K562 (cell line): ENCODE results near the gene FOS. TPM values are rescaled to one million over a fixed set of nuclear protein-coding genes. Genes with fewer than 3 reads are reported as not detected.

ENCODE experiments used
- ATAC-seq: fragments of 200-7000 bp; cut with Tn5 transposase; 3 replicates; pipeline ENCODE4 v1.9.1; 2020; ENCODE audit warnings: moderate library complexity
- BruUV-seq: library from RNA; stranded (reverse); fragments of 400-500 nt; replicated peaks from 2 replicates; lab custom pipeline; 2021; lab: Mats Ljungman, UMichigan
- CTCF ChIA-PET: fragments of 300-600 bp; formaldehyde crosslinking; extraction: SDS; loops from one replicate; lab custom pipeline; 2021; ENCODE audit warnings: low intra/inter-chr PET ratio; lab: Yijun Ruan, JAX
- POLR2A ChIA-PET: fragments of 300-600, 350-650 bp; sonication (Branson Sonifier 250); formaldehyde crosslinking; extraction: SDS; loops from one replicate; lab custom pipeline; 2021; ENCODE audit warnings: antibody characterized with exemption, inconsistent platforms; lab: Yijun Ruan, JAX
- DNase-seq, 4 experiments: peaks; one replicate each; pipeline versions ENCODE4 v3.0.0 to v3.0.0-alpha.2; 2011 to 2018; ENCODE audit warnings: low spot score in 3 of 4, mixed read lengths in 3 of 4; ENCODE audit errors: extremely low read depth in 1 of 4
- FAIRE-seq: peaks from 2 replicates; lab custom pipeline; 2011; peaks lifted over from hg19 to GRCh38; lab: Jason Lieb, UNC
- H2AFZ ChIP-seq: 2 replicates; pipeline ENCODE4 v1.6.0; 2011; ENCODE audit warnings: low read depth, low read length, control low read depth, inconsistent platforms
- H3K27ac ChIP-seq: fragments of 200-600 bp; 3 replicates; pipeline ENCODE4 v1.8.0; 2011; ENCODE audit warnings: low read depth, mild to moderate bottlenecking, control low read depth, inconsistent platforms, low read length, moderate library complexity, mixed read lengths; ENCODE audit errors: extremely low read depth
- H3K27me3 ChIP-seq, 2 experiments: fragments of 300-600 bp in 1 of 2; 2 replicates in 1 of 2; 3 replicates in 1 of 2; pipeline versions ENCODE4 v1.6.0 to v1.8.0; 2011; ENCODE audit warnings: inconsistent platforms in 2 of 2, low read length in 2 of 2, mild to moderate bottlenecking in 1 of 2, mixed read lengths in 1 of 2, moderate library complexity in 1 of 2; ENCODE audit not compliant: control insufficient read depth in 2 of 2, insufficient read depth in 2 of 2
- H3K36me3 ChIP-seq: fragments of 300-600 bp; 3 replicates; pipeline ENCODE4 v1.8.0; 2011; ENCODE audit warnings: mild to moderate bottlenecking, low read length, inconsistent platforms; ENCODE audit not compliant: control insufficient read depth, insufficient read depth
- H3K4me1 ChIP-seq, 2 experiments: fragments of 200-600 bp in 1 of 2; replicated peaks in 1 of 2; 2 replicates in 1 of 2; 3 replicates in 1 of 2; pipeline versions ENCODE4 v1.5.1 to v1.8.0; 2011; ENCODE audit warnings: inconsistent platforms in 2 of 2, low read length in 2 of 2, mild to moderate bottlenecking in 1 of 2, mixed read lengths in 1 of 2, moderate library complexity in 1 of 2; ENCODE audit not compliant: control insufficient read depth in 2 of 2, insufficient read depth in 2 of 2
- H3K4me2 ChIP-seq: 2 replicates; pipeline ENCODE4 v1.6.1; 2011; ENCODE audit warnings: low read length, control low read depth, inconsistent platforms, mixed read lengths; ENCODE audit not compliant: insufficient read depth
- H3K4me3 ChIP-seq: fragments of 200-600 bp; sonication (generic), shearing (Covaris generic); 2 replicates; pipeline ENCODE4 v1.5.1; 2016; ENCODE audit warnings: control low read depth, inconsistent platforms
- H3K79me2 ChIP-seq: fragments of 200-600 bp; 3 replicates; pipeline ENCODE4 v1.8.0; 2011; ENCODE audit warnings: low read length, inconsistent platforms; ENCODE audit not compliant: control insufficient read depth, insufficient read depth
- H3K9ac ChIP-seq, 2 experiments: 2 replicates each; pipeline versions ENCODE4 v1.6.0 to v1.6.1; 2011; ENCODE audit warnings: low read depth in 2 of 2, low read length in 2 of 2, control low read depth in 1 of 2, inconsistent platforms in 1 of 2, mild to moderate bottlenecking in 1 of 2, mixed read lengths in 1 of 2; ENCODE audit not compliant: insufficient read depth in 1 of 2
- H3K9me1 ChIP-seq: one replicate; pipeline ENCODE4 v1.6.0; 2011; ENCODE audit warnings: inconsistent platforms, mild to moderate bottlenecking, low read length, moderate library complexity; ENCODE audit not compliant: control insufficient read depth, insufficient read depth
- H3K9me3 ChIP-seq: replicated peaks from 2 replicates; pipeline ENCODE4 v1.5.1; 2011; ENCODE audit warnings: low read depth, low read length, inconsistent platforms; ENCODE audit not compliant: control insufficient read depth, insufficient read depth
- H4K20me1 ChIP-seq: replicated peaks from 2 replicates; pipeline ENCODE4 v1.6.1; 2011; ENCODE audit warnings: low read length, inconsistent platforms, mixed read lengths; ENCODE audit not compliant: control insufficient read depth, insufficient read depth
- COPS2 ChIP-seq: fragments of 450-650 bp; conservative IDR thresholded peaks from 2 replicates; pipeline ENCODE4 v1.6.1; 2016; ENCODE audit warnings: mild to moderate bottlenecking, moderate library complexity
- ETV1 ChIP-seq: fragments of 450-650 bp; conservative IDR thresholded peaks from 2 replicates; pipeline ENCODE4 v1.6.1; 2016; ENCODE audit warnings: missing genetic modification characterization, control low read depth, low read depth, missing compliant biosample characterization
- MEIS2 ChIP-seq: fragments of 450-650 bp; IDR thresholded peaks from 2 replicates; pipeline ENCODE4 v1.6.1; 2014; ENCODE audit warnings: mild to moderate bottlenecking; ENCODE audit not compliant: partially characterized antibody
- NR2C1 ChIP-seq, 2 experiments: fragments of 450-650 bp; IDR thresholded peaks; 2 replicates each; pipeline ENCODE4 v1.6.1; 2017; ENCODE audit warnings: mild to moderate bottlenecking in 2 of 2, antibody characterized with exemption in 1 of 2, inconsistent platforms in 1 of 2, missing compliant biosample characterization in 1 of 2, missing genetic modification characterization in 1 of 2
- PHB ChIP-seq: fragments of 250-450 bp; sonication (Bioruptor Pico); IDR thresholded peaks from 2 replicates; pipeline ENCODE4 v1.5.0; 2021
- PKNOX1 ChIP-seq: fragments of 450-650 bp; IDR thresholded peaks from 2 replicates; pipeline ENCODE4 v1.6.1; 2016
- POLR2G ChIP-seq: fragments of 200-400 bp; formaldehyde crosslinking; IDR thresholded peaks from 2 replicates; pipeline ENCODE4 v1.6.1; 2017; ENCODE audit warnings: low read depth, mild to moderate bottlenecking, antibody characterized with exemption, low read length, moderate library complexity
- PTRF ChIP-seq: fragments of 450-650 bp; IDR thresholded peaks from 2 replicates; pipeline ENCODE4 v1.6.1; 2016; ENCODE audit warnings: mild to moderate bottlenecking, missing genetic modification characterization, missing compliant biosample characterization
- RREB1 ChIP-seq: fragments of 250-450 bp; sonication (Bioruptor Pico); IDR thresholded peaks from 2 replicates; pipeline ENCODE4 v1.4.0; 2020
- SAP30 ChIP-seq: fragments of 200-600 bp; sonication (generic); IDR thresholded peaks from 2 replicates; pipeline ENCODE4 v1.6.1; 2012; ENCODE audit warnings: borderline replicate concordance, low read depth, mild to moderate bottlenecking, moderate library complexity, low read length, control low read depth, inconsistent platforms; ENCODE audit not compliant: insufficient read depth, poor library complexity, severe bottlenecking
- SREBF2 ChIP-seq: sonication (generic); formaldehyde crosslinking; IDR thresholded peaks from 2 replicates; pipeline ENCODE4 v1.4.0; 2020; ENCODE audit warnings: mild to moderate bottlenecking, missing genetic modification reagents
- STAT5A ChIP-seq: IDR thresholded peaks from 2 replicates; pipeline ENCODE4 v1.6.1; 2012; ENCODE audit warnings: low read length, inconsistent platforms, borderline replicate concordance
- XRCC3 ChIP-seq: fragments of 450-650 bp; IDR thresholded peaks from 2 replicates; pipeline ENCODE4 v1.6.1; 2017; ENCODE audit warnings: mild to moderate bottlenecking, moderate library complexity
- ZNF121 ChIP-seq: sonication (generic); formaldehyde crosslinking; conservative IDR thresholded peaks from 2 replicates; pipeline ENCODE4 v1.8.0; 2022; ENCODE audit warnings: missing genetic modification reagents
- WGBS: fragments of 100-300 bp; shearing (Covaris generic); methylation state at CpG from one replicate; pipeline ENCODE4 v1.1.6; 2016; ENCODE audit warnings: low coverage, mixed read lengths; ENCODE audit not compliant: insufficient coverage; ENCODE audit errors: missing lambda C conversion rate; 5-methylcytosine and 5-hydroxymethylcytosine counted together
- in situ Hi-C: fragments of 300-500 bp; cut with MboI; formaldehyde crosslinking; loops from 4 replicates; pipeline ENCODE4 v1.15.0; 2018; ENCODE audit warnings: inconsistent platforms, mixed read lengths
- intact Hi-C: fragments of 100-400 bp; cut with micrococcal nuclease; formaldehyde crosslinking; loops from 2 replicates; pipeline ENCODE4 v1.14.2; 2022
- polyA plus RNA-seq, 8 experiments: library from polyadenylated mRNA; depleted of rRNA in 4 of 8; stranded (reverse) in 5 of 8; unstranded in 3 of 8; fragments of >200 nt; fragmentation: Nextera tagmentation in 2 of 8; fragmentation: Illumina TruSeq in 1 of 8; extraction: Ambion mirVana in 2 of 8; extraction: Trizol in 1 of 8; gene quantifications; 2 replicates each; pipeline versions ENCODE4 v1.2.1 to v1.2.3, GENCODE V29; 2011 to 2014; ENCODE audit warnings: inconsistent platforms in 1 of 8, missing spikeins in 1 of 8
- total RNA-seq, 7 experiments: library from RNA; depleted of rRNA in 6 of 7; stranded (reverse); fragments of >200 nt in 6 of 7; fragmentation: Illumina TruSeq in 2 of 7; extraction: Trizol in 2 of 7; gene quantifications; 2 replicates each; pipeline versions ENCODE4 v1.2.1 to v1.2.3, GENCODE V29; 2011 to 2021; ENCODE audit warnings: low replicate concordance in 1 of 7
- TF ChIP-seq, protein P1 (sequence below), 2 experiments: fragments of 450-650 bp in 1 of 2; sonication (generic) in 1 of 2; formaldehyde crosslinking; conservative IDR thresholded peaks; 2 replicates each; pipeline versions ENCODE4 v1.4.0 to v1.8.1; 2020 to 2022; ENCODE audit warnings: mild to moderate bottlenecking in 1 of 2, missing genetic modification reagents in 1 of 2

FOS gene
- total and polyA plus RNA-seq, 9 of the 15 experiments (the other 6 are each of a cell fraction or from before 2014, with no cell fraction given): 0.54 to 13.8 (median 8.9) TPM

DNA sequence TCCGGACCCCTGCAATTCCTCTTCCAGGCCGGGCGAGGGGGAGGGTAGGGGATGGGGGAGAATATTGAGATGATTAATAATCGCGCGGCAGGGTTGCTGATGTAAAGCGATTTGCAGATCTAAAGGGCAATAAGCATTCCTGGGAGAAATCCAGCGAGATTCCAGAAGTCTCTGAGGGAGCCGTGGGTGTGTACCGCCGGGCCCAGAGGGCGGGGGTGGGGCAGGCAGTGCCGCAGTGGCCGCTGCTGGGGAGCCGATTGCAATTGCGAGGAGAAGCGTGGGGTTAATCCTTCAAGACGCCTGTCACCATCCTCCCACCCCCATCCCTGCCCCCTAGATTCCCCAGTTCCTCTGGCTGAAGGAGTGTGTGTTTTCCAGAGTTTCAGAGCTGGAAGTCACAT is 16.4 kb downstream of the FOS start:
- intact Hi-C loops: loop anchor here (2.0 to 5.0 kb wide), 3 partner anchors 36 to 433 kb away; no protein-coding TSS in a partner anchor
- H3K36me3 ChIP-seq: no peaks in the 10 kb centered on the region
- WGBS: 3% methylated on average over 12 of the region's 18 CpGs
- in situ Hi-C loops: no loop called here
- BruUV-seq: no TSS peak
- peak; percentile 50 for ATAC-seq
- H3K4me3 ChIP-seq: peak overlapping the region; percentile 61
- H3K4me1 ChIP-seq: peaks cover 24 to 35% of the 10 kb centered on the region in 2 experiments
- ChIA-PET CTCF (interaction anchor here (1.3 kb wide), 1 partner anchor 56 kb away, joined by 4 read pairs; no protein-coding TSS in a partner anchor), POLR2A (interaction anchor here (0.7 to 1.4 kb wide), 2 partner anchors 14 to 160 kb away, joined by 4 to 6 read pairs; no protein-coding TSS in a partner anchor)
- H3K9me3 ChIP-seq: no peaks in the 10 kb centered on the region
- H3K9me1 ChIP-seq: no peaks in the 10 kb centered on the region
- no peaks in the 10 kb centered on the region for H4K20me1 ChIP-seq
- peak overlapping the region; percentile 71; the same call in 2 of the 3 replicates for H3K27ac ChIP-seq
- H3K27me3 ChIP-seq: no peaks in the 10 kb centered on the region
- peak; percentile 59 to 67 (median 64) for DNase-seq
- H3K9ac ChIP-seq: peak overlapping the region; percentile 82 to 85
- H3K79me2 ChIP-seq: no peaks in the 10 kb centered on the region; the same call in 2 of the 3 replicates
- no peak for FAIRE-seq
- H3K4me2 ChIP-seq: peak overlapping the region; percentile 88
- peak overlapping the region; percentile 78 for H2AFZ ChIP-seq
- no peak for TF ChIP-seq SAP30
- TF ChIP-seq PHB (CRISPR knock-in tag): no peak
- no peak for TF ChIP-seq RREB1 (CRISPR knock-in tag)
- TF ChIP-seq ZNF121: no peak
- TF ChIP-seq COPS2: no peak
- TF ChIP-seq, protein P1, sequence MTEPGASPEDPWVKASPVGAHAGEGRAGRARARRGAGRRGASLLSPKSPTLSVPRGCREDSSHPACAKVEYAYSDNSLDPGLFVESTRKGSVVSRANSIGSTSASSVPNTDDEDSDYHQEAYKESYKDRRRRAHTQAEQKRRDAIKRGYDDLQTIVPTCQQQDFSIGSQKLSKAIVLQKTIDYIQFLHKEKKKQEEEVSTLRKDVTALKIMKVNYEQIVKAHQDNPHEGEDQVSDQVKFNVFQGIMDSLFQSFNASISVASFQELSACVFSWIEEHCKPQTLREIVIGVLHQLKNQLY (CRISPR knock-in tag; conservative IDR thresholded peaks at IDR 0.05): no peak
- TF ChIP-seq PKNOX1: peak; percentile 36; the same call in 1 of the 2 replicates
- TF ChIP-seq STAT5A: no peak
- TF ChIP-seq PTRF (tag): no peak
- no peak for TF ChIP-seq SREBF2 (CRISPR knock-in tag)
- peak; percentile 22 for TF ChIP-seq MEIS2
- TF ChIP-seq POLR2G: peak; percentile 46; the same call in 1 of the 2 replicates
- no peak for TF ChIP-seq ETV1 (tag)
- no peak for TF ChIP-seq XRCC3
- TF ChIP-seq NR2C1 (IDR thresholded peaks at IDR 0.05): no peak
- TF ChIP-seq NR2C1 (tag; IDR thresholded peaks at IDR 0.05): no peak
